HT-29 (cell line): ENCODE measurements around the gene PALS2. TPM values are rescaled to one million over a fixed set of nuclear protein-coding genes. Genes with fewer than 3 reads are reported as not detected.

Experiments
- DNase-seq: peaks from one replicate; pipeline ENCODE4 v3.0.0-alpha.2; 2015; ENCODE audit warnings: low spot score
- total RNA-seq: library from RNA; depleted of rRNA; stranded (reverse); fragments of >200 nt; shearing (Covaris generic); gene quantifications from 2 replicates; pipeline ENCODE4 v1.2.3, GENCODE V29; 2014; rRNA removed

Gene PALS2, protein sequence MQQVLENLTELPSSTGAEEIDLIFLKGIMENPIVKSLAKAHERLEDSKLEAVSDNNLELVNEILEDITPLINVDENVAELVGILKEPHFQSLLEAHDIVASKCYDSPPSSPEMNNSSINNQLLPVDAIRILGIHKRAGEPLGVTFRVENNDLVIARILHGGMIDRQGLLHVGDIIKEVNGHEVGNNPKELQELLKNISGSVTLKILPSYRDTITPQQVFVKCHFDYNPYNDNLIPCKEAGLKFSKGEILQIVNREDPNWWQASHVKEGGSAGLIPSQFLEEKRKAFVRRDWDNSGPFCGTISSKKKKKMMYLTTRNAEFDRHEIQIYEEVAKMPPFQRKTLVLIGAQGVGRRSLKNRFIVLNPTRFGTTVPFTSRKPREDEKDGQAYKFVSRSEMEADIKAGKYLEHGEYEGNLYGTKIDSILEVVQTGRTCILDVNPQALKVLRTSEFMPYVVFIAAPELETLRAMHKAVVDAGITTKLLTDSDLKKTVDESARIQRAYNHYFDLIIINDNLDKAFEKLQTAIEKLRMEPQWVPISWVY
- total RNA-seq, result 4.4 and 5.3 TPM in 2 replicates

DNA sequence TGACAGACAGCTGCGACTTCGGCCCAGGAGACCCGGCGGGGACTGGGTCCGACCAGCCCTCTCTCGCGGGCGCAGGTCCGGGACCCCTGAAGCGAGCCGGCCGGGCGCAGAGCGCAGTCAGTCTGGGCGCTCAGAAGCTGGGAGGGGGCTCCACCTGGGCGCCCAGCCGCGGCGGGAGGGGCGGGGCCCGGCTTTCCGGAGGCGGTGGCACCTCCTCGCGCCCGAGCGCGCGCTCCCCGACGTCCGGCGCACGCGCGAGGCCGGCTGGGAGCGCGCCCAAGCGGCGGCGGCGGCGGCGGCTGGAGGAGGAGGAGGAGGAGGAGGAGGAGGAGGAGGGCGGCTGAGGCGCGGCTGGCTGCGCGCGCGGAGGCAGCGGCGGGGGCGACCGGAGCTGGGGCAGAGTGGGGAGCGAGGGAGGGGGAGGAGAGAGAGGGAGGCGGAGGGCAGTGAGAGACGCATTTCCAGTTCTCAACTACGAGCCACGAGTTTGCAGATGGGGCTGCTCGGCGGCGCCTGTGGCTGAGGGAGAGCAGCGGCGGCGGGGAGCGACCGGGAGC, at the start of gene PALS2:
TSS of gene PALS2 (plus strand) at position 456 of the 557 bp plus-strand sequence. CDS start 50,216 bp downstream, outside the sequence.
- peak; percentile 60 for DNase-seq

DNA sequence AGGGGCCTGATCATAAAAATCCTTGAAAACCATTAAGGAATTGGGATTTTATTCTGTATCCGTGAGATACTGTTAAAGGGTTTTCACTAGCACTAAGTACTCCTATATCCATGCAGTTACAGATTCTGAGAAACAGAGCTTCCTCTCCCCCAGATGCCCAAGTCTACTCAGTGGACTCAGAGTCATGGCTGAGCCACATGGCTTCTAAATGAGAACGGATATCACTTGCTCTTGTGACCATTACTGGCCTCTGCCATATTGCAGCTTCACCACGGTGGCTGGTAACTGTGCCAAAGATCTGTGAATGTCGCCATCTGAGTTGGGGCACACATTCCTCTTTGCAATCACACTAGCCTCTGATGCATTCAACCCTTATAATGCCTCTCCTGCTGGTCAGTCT, 42.0 kb upstream of the PALS2 start:
- no peak for DNase-seq

DNA sequence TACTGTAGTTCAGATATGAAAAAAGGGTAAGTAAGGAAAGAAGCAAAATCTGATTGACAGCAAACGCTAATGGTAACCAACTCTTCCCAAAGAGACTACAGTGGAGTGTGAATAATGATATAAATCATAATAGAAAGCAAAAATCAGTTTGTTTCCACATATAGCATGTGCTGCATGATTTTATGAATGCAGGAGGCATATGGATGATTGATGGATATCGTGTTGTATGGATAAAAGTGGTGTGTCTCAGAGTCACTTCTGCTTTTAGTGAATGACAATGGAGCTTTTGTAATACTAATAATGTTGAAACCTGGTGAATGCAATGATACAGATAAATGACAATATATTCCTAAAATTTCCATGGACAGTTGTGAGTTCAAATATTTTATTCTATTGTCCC, 36.6 kb upstream of the PALS2 start:
- DNase-seq, result no peak

DNA sequence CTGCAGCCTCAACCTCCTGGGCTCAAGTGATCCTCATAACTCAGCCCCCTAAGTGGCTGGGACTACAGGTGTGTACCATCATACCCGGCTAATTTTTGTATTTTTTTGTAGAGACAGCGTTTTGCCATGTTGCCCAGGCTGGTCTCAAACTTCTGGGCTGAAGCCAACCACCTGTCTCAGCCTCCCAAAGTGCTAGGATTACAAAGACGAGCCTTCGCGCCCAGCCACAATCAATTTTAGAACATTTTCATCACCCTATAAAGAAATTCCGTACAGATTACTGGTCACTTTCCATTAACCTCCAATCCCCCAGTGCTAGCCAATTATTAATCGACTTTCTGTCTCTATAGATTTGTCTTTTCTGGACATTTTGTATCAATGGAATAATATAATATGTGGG, 32.3 kb upstream of the PALS2 start:
- no peak for DNase-seq

DNA sequence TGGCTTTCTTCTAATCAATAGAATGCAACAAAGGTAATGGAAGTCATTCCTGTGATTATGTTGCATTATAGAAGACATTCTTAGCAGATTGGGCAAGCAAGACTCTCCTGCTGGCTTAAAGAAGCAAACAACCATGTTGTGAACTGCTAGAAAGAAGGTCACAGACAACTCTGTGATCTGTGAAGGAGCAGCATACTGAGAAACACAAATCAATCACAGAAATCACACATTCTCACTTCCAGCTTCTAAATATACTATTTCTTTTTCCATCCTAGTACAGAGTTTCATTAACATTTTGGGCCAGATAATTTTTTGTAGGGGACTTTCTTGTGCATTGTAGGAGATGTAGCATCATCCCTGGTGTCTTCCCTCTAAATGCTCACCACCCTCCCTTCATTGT, 28.0 kb upstream of the PALS2 start:
- no peak for DNase-seq

DNA sequence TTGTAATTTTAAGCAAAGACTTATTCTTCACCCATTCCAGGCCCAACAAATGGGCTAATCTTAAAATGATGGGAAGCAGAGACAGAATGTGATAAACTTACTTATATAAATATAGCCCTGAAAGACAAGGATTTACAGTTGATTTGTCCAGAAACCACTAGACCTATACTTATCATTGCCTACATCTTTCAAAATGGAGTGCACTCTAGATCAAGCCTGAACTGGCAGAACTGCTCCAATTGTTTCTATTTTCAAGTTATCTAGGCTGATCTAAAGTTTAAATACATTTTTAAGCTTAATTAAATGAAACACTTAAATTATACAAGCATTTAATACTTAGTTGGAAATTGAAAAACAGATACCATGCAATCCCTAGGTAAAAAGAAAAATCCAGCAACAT, 24.9 kb upstream of the PALS2 start:
- DNase-seq, result no peak

DNA sequence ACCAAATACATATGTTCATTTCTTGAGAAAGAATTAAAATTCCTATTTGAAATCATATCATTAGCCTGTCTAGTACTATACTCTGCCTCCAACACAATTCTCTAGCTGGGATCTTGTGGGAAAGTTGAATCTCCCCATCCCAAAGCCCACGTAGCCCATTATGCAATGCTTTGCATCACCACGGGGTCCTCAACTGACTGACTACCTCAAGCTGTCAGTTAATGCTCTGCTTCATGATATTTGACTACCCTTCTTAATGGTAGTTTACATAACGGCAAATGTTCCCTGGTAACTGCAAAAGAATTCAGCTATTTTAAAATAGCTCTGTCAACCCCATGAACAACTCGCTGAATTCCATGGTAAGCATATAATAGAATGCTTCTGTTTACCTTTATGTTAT, 23.3 kb upstream of the PALS2 start:
- DNase-seq, result no peak

DNA sequence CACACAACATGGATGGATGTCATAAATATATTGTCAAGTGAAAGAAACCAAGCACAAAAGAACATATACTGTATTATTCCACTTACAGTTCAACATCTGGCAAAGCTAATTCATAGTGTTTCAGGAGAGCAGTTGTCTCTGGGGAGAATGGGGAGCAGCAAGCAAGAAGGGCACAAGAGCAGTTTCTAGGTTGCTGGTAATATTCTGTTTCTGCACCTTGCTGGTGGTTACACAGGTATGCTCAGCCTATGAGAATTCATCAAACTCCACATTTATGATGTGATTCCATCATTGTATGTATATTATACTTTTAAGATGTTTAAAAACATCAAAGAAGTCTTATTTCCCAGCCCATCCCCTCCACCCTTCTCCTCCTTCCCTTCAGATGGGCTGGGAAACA, 18.1 kb upstream of the PALS2 start:
- no peak for DNase-seq

DNA sequence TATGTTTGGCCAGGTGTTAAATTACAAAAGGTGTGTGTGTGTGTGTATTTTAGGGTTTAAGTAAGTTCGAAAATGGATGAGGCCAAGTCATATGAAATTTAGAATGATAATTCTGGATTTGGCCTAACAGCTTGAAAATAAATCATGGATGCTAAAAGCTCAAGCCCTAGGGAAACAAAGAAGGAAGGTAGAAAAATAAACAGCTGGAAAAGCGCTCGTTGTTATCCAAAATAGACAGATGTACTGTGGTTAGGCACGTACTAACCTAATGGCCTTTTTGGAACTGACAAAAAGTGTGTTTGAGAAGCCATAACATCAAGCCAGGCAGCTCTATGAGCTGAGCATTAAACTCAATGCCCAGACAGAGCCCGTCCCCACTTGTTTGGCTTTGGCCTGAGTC, 17.5 kb upstream of the PALS2 start:
- no peak for DNase-seq

DNA sequence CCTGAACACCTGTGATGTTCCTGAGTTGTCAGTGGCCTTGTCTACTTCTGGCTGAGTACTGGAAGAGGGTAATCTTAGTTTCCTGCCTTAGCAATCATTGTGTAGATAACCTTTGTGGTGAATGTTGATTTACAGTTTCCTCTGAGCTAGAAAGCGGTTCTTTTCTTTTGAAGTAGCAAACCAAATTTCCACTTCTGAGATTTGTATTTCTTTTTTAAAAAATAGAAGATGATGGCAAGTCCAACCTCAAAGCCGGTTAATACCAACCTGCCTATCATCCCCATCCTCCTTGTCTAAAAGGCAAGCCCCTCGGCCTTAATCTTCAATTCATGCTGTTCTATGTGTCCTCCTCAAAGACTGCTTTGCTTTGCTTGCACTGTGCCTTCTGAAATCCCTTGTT, 12.5 kb upstream of the PALS2 start:
- DNase-seq, result no peak

DNA sequence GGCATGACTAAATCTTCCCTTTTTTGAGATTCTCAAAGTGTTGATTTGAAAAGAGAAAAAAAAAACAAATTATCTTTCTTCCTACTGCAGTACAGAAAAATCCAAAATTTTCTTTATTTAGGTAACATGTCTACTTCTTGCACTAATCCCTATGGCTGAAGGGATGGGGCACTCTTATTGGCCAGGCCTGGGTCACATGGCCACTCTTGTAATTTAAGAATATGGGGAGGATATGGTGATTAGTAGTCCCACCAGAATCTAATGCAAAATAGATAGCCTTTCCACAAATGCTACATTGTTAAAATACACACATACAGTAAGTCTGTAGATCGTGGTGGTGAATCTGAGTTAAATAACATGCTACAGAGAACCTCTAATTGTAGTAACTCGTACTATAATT, 7.0 kb upstream of the PALS2 start:
- DNase-seq, result no peak

DNA sequence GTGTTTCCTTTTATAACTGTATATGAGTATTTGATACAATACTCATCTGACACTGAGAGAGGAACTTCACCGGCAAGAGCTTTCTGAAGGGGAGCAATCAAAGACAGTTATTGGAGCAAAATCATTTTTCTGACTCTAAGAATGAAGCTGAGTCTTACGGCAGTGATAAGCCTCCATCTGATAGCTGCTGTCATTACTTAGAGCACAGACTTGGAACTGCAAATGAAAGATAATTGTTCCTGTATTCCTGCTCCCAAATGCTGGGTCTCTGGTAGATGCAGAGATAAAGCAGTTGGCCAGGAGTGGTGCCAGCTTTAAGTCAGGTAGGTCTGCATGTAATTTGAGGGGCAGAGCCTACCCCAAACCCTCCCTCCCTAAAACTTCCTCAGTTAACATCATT, 2.3 kb upstream of the PALS2 start:
- no peak for DNase-seq

DNA sequence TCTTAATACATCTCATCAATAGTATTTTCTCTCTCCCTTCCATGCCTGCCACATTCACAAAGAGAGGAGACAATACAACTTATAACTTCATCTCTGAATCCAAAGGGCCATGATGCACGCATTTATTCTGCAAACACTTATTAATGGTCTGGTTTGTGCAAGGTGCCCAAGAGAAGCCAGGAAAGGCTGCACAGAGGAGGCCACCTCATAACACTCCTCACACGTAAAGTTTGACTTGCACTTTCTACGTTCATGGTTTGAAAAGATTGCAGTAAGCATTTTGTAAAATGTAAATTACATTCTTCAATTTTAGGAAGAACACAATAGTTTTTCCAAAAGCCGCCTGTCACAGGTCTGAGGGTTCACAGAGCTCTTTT, 1.2 kb upstream of the PALS2 start:
- DNase-seq, result no peak

DNA sequence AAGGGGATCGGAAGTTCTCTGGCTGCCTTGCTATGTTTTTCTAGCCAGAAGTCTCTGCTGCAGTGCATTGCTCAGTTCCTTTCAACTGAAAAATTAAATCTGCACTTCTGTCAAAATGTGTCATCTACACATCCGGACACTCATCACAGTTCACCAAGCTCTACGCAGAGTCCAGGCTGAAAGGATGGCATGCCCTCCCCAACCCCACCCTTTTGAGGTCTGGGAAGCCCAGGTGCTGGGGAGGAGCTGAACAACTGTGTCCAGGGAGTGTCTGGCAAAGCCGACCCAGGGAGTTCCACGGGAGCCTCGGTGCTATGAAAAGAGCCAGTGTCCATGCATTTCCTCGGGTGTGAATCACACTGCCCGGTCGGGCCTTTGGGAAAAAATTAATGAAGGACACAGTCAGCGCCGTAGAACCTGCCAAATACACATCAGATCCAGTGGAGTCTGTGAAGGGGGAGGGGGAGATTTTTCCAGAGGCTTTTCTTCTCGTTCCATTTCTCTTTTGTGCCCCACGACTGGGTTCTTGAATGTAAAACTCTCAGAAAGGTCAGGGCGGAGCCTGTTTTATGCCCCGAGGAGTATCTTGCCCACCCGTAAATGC, 757 bp upstream of the PALS2 start:
- DNase-seq, result peak; percentile 55

DNA sequence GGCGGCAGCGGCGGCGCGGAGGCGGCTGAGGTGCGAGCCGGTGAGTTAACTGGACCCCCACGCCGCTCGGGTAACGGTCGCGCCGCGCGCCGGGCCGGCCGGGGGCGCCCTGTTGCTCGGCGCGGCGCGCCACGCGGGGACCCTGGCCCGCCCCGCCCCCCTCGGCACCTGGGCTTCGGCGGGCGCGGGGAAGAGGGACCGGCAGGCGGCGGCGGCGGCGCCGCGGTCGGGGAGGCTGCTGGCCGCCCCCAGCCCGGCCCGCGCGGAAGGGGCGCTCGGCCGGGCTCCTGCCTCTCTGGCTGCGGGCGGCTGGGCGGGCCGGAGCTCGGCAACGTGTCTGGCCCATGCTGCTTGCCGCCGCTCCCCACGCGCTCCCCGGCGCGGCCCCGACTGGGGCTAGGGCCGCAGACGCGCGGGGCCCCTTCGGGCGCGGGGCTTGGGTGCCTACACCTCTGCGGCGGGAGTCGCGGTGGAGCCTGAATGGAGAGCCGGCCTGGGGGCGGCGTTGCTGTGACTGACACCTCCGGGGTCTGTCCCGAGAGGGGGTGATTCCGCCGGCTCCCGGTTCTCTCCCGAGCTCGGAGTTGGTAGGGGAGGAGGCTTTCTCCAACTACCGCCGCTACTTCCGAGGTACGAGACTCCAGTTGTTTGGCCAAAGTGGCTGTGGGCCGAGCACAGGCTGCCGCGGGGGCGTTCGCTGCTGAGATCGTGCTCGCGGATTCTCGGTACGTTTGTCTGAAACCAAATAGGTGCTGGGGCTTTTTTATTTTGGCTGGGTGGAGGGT, 494 bp downstream of the PALS2 start:
- peak; percentile 54 for DNase-seq

DNA sequence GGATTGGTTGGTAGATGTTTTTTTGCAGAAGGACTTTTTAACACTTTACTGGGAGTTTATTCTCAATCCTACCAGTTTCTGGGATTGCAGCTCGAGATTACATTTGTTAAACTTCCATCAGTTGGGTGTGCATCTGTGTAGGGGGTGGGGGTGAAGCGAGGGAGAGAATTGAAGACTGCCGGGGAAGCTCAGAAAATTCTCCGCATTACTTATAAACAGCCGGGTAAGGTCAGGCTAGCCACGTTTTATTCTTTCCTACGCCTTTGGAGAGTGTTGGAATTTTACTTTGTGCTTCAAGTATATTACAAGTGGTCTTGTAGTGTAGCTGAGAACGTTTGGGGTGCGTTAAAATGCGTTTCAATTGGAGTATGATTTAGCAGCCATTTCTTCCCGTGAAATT, 1.1 kb downstream of the PALS2 start:
- DNase-seq, result no peak

DNA sequence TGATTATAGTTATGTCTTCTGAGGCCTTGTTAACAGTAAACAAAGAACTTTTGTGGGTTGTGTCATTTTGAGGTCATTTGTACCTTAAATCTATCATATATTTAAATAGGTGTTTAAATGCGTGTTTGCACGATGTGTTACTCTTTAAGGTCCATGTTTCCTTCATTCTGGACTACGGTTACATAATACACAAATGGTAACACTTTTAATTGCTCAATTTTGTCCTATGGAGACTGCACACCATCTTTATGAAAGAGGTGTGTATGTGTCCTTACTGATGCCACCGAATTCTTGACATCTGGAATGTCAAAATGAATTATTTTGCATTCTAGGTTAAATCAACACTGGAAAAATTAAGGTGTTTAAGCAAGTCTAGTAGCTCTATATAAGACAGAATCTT, 1.7 kb downstream of the PALS2 start:
- no peak for DNase-seq

DNA sequence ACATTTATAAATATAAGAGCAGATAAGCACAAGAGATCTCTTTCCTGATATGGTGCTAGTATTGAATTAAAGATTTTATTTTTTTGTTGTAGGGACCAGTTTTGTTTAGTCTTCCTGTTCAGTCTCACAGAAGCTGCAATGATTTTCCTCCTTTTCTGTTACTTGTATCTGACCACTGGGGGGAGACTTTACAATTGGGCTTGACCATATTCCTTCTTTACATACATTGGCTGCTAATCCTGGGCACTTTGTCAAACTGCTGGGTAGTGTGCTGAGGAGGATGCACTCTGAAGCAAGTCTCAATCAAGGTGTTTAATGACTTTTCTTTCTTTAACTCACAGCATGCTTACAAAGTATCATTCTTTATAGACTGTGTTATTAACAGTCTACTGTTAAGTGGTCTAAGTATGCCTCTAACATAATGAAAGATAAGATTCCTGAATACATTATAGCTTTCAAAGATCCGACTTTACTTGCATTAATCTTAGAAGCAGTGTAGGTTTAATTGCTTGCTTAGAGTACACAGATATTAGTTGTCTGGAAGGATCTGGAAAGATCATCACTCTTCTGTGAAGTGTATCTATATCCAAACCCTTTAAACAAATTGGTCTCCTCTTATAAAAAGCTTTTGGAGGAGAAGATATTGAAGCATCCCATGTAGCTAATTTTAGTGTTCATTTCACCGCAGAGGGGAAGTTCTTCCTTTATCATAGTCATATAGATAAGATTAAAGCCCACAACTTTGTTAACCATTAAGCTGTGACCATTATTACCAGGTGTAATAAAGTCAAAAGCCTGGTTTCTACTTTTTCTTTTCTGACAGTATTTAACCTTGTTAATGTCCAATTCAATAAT, 3.1 kb downstream of the PALS2 start:
- DNase-seq, result peak; percentile 78

DNA sequence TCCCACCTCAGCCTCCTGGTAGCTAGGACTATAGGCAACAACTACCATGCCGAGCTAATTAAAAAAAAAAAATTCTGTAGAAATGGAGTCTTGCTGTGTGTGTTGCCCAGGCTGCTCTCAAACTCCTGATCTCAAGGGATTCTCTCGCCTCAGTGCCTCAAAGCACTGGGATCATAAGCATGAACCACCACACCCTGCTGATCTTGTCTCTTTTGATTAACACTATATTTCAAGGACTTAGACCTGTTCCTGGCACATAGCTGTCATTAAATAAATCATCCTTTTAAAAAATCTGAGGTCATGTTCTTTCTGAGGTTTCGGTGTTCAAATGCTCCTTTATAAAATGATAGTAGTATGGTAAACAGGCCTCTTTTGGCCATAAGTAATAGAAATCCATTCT, 4.8 kb downstream of the PALS2 start:
- DNase-seq, result no peak

DNA sequence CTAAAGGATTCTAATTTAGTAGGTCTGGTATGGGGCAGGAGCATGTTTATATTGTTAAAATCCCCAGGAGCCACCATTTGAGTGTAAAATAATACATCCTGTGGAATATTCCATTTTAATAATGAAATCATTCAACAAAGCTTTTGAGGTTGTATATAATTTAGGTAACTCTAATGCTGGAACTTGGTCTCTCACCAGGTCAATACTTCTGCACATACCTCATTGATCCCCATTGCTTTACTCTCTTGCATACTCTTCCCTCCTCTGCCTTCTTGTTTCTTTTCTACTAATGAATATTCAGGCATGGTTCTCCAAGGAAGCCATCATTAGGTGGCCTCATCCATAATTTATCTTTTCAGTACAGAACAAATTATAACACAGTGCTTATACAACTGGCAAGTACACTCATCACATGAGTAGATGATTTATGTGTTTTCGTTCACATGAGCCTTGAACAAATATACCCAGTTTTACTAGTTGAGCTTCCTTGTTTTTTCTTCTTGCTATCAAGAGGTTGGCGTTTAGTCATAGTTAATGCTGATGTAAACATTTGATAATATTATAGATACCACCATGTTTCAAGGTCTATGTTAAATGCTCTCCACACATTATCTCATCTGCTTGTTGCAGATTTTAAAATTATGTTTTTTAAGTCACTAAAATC, 7.2 kb downstream of the PALS2 start:
- DNase-seq, result peak; percentile 55

DNA sequence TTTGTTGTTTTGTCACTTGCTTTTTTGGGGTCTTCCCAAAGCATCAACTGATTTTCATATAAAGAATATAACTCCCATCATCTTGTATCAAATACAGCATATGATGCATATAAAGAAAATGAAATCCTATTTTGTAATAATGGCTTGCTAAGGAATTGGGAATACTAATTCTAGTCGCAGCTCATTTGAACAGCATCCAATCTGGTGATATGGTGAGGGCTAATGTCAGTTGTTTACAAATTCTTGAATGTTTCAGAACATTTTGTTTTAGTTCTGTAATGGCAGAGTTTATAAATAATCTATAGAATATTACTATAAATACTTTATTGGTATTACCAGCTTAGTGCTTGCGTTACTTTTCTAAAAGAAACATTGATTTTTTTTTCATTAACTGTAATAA, 8.9 kb downstream of the PALS2 start:
- no peak for DNase-seq
